GM12892 (cell line): ENCODE results near the gene AUH.

Experiments used
- POLR2A ChIP-seq: IDR thresholded peaks from 2 replicates; pipeline ENCODE4 v1.6.1; 2011; ENCODE audit warnings: low read depth, low read length, control low read depth
- POLR2AphosphoS5 ChIP-seq: IDR thresholded peaks from 2 replicates; pipeline ENCODE4 v1.6.1; 2011; ENCODE audit warnings: low read depth, low read length, control low read depth
- TAF1 ChIP-seq: IDR thresholded peaks from 2 replicates; pipeline ENCODE4 v1.6.1; 2011; ENCODE audit warnings: low read depth, mild to moderate bottlenecking, control low read depth, low read length, borderline replicate concordance

DNA sequence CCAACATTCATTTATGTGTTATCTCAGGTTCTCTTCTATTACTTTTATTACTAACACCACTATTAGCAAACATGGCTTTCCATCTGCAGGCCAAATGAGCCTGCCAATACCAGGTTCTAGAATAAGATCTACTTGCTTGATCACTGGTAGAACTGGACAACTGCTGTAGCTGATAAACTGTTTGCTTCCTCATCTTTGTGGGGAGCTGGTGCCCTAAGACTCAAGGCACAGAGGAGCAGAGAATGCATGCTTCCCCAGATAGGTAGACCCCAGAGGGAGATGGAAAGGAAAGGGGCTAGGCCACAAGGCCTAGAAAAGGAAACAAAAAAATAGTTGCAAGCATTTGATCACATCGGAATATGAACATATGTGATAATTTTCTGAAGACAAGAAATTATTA is 30.7 kb upstream of the AUH start:
- no peak for TF ChIP-seq POLR2A
- no peak for TF ChIP-seq POLR2AphosphoS5
- no peak for TF ChIP-seq TAF1
